ENCODE results near the gene TBC1D30. TPM values are rescaled to one million over a fixed set of nuclear protein-coding genes. Genes with fewer than 3 reads are reported as not detected.

TBC1D30 gene
- total RNA-seq, 1 experiment from 2014 or later: 8.9 TPM

GRCh38 chr12:64821116-64821630 is 3.3 kb upstream of the TBC1D30 start:
- BruUV-seq (replicated peaks): no TSS peak
- no peak for DNase-seq (ENCODE audit: low read depth, low spot score)
- intact Hi-C loops (cut with micrococcal nuclease; ENCODE audit: unreplicated experiment) (no loop called here), in situ Hi-C loops (cut with HindIII; ENCODE audit: low pct_unique_long_range_greater_than_20kb, low sequenced_read_pairs) (no loop called here)
- no peaks in the 10 kb centered on the region for H3K4me1 ChIP-seq (ENCODE audit: control insufficient read depth, insufficient read depth, low read length)
- H3K36me3 ChIP-seq (ENCODE audit: control insufficient read depth, insufficient read depth, low read length): no peaks in the 10 kb centered on the region
- POLR2A ChIA-PET: no interaction called here
- H3K4me3 ChIP-seq (ENCODE audit: low read depth in 2 of 2, low read length in 2 of 2): no peak overlapping the region
- no peaks in the 10 kb centered on the region for H3K9me3 ChIP-seq (ENCODE audit: control insufficient read depth, insufficient read depth, low read depth, low read length)
- H3K27ac ChIP-seq (ENCODE audit: low read length): no peak overlapping the region
- ATAC-seq: no peak
- TF ChIP-seq POLR2AphosphoS5 (IDR thresholded peaks at IDR 0.05; ENCODE audit: low read depth, low read length) (no peak), TCF7L2 (IDR thresholded peaks at IDR 0.05; ENCODE audit: low read depth, low read length) (no peak), SIN3A (IDR thresholded peaks at IDR 0.05; ENCODE audit: borderline replicate concordance, insufficient read depth, low read depth, low read length) (no peak), CTCF (IDR thresholded peaks at IDR 0.05) (no peak), REST (IDR thresholded peaks at IDR 0.05; ENCODE audit: insufficient read depth in 1 of 2, low read depth in 2 of 2, low read length in 1 of 2) (no peak)
- CTCF ChIA-PET: no interaction called here
- H3K27me3 ChIP-seq (ENCODE audit: control insufficient read depth, insufficient read depth, low read length): no peaks in the 10 kb centered on the region

GRCh38 chr12:64824130-64824499 is 332 bp upstream of the TBC1D30 start:
- H3K27ac ChIP-seq (ENCODE audit: low read length): no peak overlapping the region
- TF ChIP-seq REST (IDR thresholded peaks at IDR 0.05; ENCODE audit: insufficient read depth in 1 of 2, low read depth in 2 of 2, low read length in 1 of 2) (no peak), TCF7L2 (IDR thresholded peaks at IDR 0.05; ENCODE audit: low read depth, low read length) (no peak), CTCF (IDR thresholded peaks at IDR 0.05) (no peak), POLR2AphosphoS5 (IDR thresholded peaks at IDR 0.05; ENCODE audit: low read depth, low read length) (no peak), SIN3A (IDR thresholded peaks at IDR 0.05; ENCODE audit: borderline replicate concordance, insufficient read depth, low read depth, low read length) (no peak)
- intact Hi-C loops (cut with micrococcal nuclease; ENCODE audit: unreplicated experiment): no loop called here
- CTCF ChIA-PET: no interaction called here
- in situ Hi-C loops (cut with HindIII; ENCODE audit: low pct_unique_long_range_greater_than_20kb, low sequenced_read_pairs): no loop called here
- no TSS peak for BruUV-seq (replicated peaks)
- no peaks in the 10 kb centered on the region for H3K36me3 ChIP-seq (ENCODE audit: control insufficient read depth, insufficient read depth, low read length)
- ATAC-seq (no peak), DNase-seq (ENCODE audit: low read depth, low spot score) (no peak)
- POLR2A ChIA-PET: no interaction called here
- no peaks in the 10 kb centered on the region for H3K9me3 ChIP-seq (ENCODE audit: control insufficient read depth, insufficient read depth, low read depth, low read length)
- H3K4me1 ChIP-seq (ENCODE audit: control insufficient read depth, insufficient read depth, low read length): no peaks in the 10 kb centered on the region
- H3K27me3 ChIP-seq (ENCODE audit: control insufficient read depth, insufficient read depth, low read length): no peaks in the 10 kb centered on the region
- H3K4me3 ChIP-seq (ENCODE audit: low read depth in 2 of 2, low read length in 2 of 2): no peak overlapping the region; a peak in 1 of 4 replicates

All from Panc1 (cell line).